ENCODE measurements around the gene MDGA2. TPM values are rescaled to one million over a fixed set of nuclear protein-coding genes. Genes with fewer than 3 reads are reported as not detected.
A peak's percentile ranks its signal among the peaks of the same experiment; 100 is the strongest.

Gene MDGA2
- total and polyA plus RNA-seq, 2 donors (not counting 1 experiment from before 2014, with no cell fraction given): not detected

DNA sequence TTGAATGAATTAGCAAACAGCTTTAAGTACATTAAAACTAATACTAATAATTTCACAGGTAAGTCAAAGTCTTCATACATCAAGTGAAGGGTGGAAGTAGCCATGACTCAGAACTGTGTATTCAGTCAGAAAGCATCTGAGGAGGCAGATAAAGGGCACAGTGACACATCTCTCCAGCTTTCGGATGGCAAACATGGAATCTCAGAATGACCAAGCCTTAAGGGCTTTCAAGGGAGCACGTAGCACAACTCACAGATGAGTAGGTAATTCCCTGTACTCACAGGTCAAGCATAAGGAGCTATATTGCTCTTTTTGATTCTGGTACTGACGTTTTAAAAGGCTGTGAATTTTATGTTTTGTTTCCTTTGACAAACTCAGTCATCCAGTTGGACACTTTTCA is 56.0 kb downstream of the MDGA2 start:
- peak in 1 of 2 donors; percentile 31 for DNase-seq (ENCODE audit: low read depth in 2 of 2)
- TF ChIP-seq, protein P1, sequence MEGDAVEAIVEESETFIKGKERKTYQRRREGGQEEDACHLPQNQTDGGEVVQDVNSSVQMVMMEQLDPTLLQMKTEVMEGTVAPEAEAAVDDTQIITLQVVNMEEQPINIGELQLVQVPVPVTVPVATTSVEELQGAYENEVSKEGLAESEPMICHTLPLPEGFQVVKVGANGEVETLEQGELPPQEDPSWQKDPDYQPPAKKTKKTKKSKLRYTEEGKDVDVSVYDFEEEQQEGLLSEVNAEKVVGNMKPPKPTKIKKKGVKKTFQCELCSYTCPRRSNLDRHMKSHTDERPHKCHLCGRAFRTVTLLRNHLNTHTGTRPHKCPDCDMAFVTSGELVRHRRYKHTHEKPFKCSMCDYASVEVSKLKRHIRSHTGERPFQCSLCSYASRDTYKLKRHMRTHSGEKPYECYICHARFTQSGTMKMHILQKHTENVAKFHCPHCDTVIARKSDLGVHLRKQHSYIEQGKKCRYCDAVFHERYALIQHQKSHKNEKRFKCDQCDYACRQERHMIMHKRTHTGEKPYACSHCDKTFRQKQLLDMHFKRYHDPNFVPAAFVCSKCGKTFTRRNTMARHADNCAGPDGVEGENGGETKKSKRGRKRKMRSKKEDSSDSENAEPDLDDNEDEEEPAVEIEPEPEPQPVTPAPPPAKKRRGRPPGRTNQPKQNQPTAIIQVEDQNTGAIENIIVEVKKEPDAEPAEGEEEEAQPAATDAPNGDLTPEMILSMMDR (conservative IDR thresholded peaks at IDR 0.05 in 1 of 2, IDR thresholded peaks at IDR 0.05 in 1 of 2; ENCODE audit: low read depth in 1 of 2, low read length in 2 of 2): no peak
- TF ChIP-seq EZH2 (IDR thresholded peaks at IDR 0.05; ENCODE audit: low read length, missing control alignments): no peak
- H4K20me1 ChIP-seq (ENCODE audit: control insufficient read depth, extremely low read depth, insufficient read depth, low read length): no peaks in the 10 kb centered on the region
- H3K9me3 ChIP-seq (ENCODE audit: control insufficient read depth, insufficient read depth, low read depth, low read length): no peaks in the 10 kb centered on the region
- no peak overlapping the region for H3K4me3 ChIP-seq (replicated peaks in 1 of 4; ENCODE audit: control extremely low read depth in 1 of 4, insufficient read depth in 1 of 4, low read depth in 3 of 4, low read length in 4 of 4)
- H2AFZ ChIP-seq (ENCODE audit: low read length): no peak overlapping the region
- H3K79me2 ChIP-seq (ENCODE audit: control insufficient read depth, insufficient read depth, low read length): no peaks in the 10 kb centered on the region
- no peak overlapping the region for H3K4me2 ChIP-seq (ENCODE audit: extremely low read depth, insufficient read depth, low read length)
- H3K4me1 ChIP-seq (ENCODE audit: control insufficient read depth, extremely low read depth, insufficient read depth, low read length): no peaks in the 10 kb centered on the region
- H3K27me3 ChIP-seq (ENCODE audit: control insufficient read depth, insufficient read depth, low read length): no peaks in the 10 kb centered on the region
- H3K27ac ChIP-seq (ENCODE audit: insufficient read depth, low read length): no peak overlapping the region
- no peaks in the 10 kb centered on the region for H3K36me3 ChIP-seq (ENCODE audit: control insufficient read depth, insufficient read depth, low read length)
- H3K9ac ChIP-seq (ENCODE audit: insufficient read depth, low read length): no peak overlapping the region

DNA sequence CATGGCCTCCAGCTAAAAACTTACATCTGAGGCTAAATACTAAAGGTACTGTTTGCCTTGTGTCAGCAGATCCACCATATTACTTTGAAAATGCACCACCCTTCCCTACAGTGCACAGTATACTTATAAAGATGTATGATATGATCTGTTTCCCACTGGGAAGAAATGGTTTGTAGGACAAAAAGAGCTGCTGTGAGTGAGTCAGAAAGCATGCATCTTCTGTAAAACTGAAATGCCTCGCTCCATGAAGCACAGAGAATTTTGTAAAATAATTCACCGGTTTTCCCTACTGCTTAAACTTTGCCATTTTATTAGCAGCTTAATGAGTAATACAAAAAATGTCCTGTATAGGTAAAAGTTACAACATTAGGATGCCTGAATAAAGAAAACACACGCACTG is 68.8 kb downstream of the MDGA2 start:
- DNase-seq (ENCODE audit: low read depth in 2 of 2): no peak
- no peaks in the 10 kb centered on the region for H3K79me2 ChIP-seq (ENCODE audit: control insufficient read depth, insufficient read depth, low read length)
- no peak overlapping the region for H3K9ac ChIP-seq (ENCODE audit: insufficient read depth, low read length)
- H3K4me3 ChIP-seq (replicated peaks in 1 of 4; ENCODE audit: control extremely low read depth in 1 of 4, insufficient read depth in 1 of 4, low read depth in 3 of 4, low read length in 4 of 4): no peak overlapping the region
- H3K9me3 ChIP-seq (ENCODE audit: control insufficient read depth, insufficient read depth, low read depth, low read length): no peaks in the 10 kb centered on the region
- H3K4me1 ChIP-seq (ENCODE audit: control insufficient read depth, extremely low read depth, insufficient read depth, low read length): no peaks in the 10 kb centered on the region
- H2AFZ ChIP-seq (ENCODE audit: low read length): no peak overlapping the region
- H3K27me3 ChIP-seq (ENCODE audit: control insufficient read depth, insufficient read depth, low read length): no peaks in the 10 kb centered on the region
- no peaks in the 10 kb centered on the region for H3K36me3 ChIP-seq (ENCODE audit: control insufficient read depth, insufficient read depth, low read length)
- H3K4me2 ChIP-seq (ENCODE audit: extremely low read depth, insufficient read depth, low read length): no peak overlapping the region
- H3K27ac ChIP-seq (ENCODE audit: insufficient read depth, low read length): no peak overlapping the region
- H4K20me1 ChIP-seq (ENCODE audit: control insufficient read depth, extremely low read depth, insufficient read depth, low read length): no peaks in the 10 kb centered on the region
- TF ChIP-seq, protein P1 (conservative IDR thresholded peaks at IDR 0.05 in 1 of 2, IDR thresholded peaks at IDR 0.05 in 1 of 2; ENCODE audit: low read depth in 1 of 2, low read length in 2 of 2): no peak
- no peak for TF ChIP-seq EZH2 (IDR thresholded peaks at IDR 0.05; ENCODE audit: low read length, missing control alignments)

DNA sequence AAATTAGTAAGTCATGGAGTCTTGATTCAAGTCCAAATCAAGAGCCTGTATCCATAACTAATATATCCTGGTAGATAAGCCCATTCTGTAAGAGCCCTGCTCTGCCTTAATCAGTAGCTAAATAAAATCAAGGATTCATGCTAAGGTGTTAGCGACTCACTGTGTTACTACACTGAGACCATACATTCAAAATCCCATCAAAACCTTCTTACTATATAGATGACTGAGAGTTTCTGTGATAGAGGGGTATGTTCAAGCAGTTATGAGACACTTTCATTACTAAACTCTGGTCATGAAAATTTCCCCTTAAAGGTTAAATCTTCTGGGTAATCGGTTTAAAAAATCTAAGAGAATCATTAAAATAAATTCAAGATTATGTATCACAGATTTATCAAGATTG is 78.5 kb downstream of the MDGA2 start:
- no peak for DNase-seq (ENCODE audit: low read depth in 2 of 2)
- Histone ChIP-seq H4K20me1 (ENCODE audit: control insufficient read depth, extremely low read depth, insufficient read depth, low read length) (no peaks in the 10 kb centered on the region), H3K9ac (ENCODE audit: insufficient read depth, low read length) (no peak overlapping the region), H3K79me2 (ENCODE audit: control insufficient read depth, insufficient read depth, low read length) (no peaks in the 10 kb centered on the region), H3K4me3 (replicated peaks in 1 of 4; ENCODE audit: control extremely low read depth in 1 of 4, insufficient read depth in 1 of 4, low read depth in 3 of 4, low read length in 4 of 4) (no peak overlapping the region), H3K27ac (ENCODE audit: insufficient read depth, low read length) (no peak overlapping the region), H3K4me1 (ENCODE audit: control insufficient read depth, extremely low read depth, insufficient read depth, low read length) (no peaks in the 10 kb centered on the region), H3K4me2 (ENCODE audit: extremely low read depth, insufficient read depth, low read length) (no peak overlapping the region), H3K36me3 (ENCODE audit: control insufficient read depth, insufficient read depth, low read length) (no peaks in the 10 kb centered on the region), H3K27me3 (ENCODE audit: control insufficient read depth, insufficient read depth, low read length) (no peaks in the 10 kb centered on the region), H3K9me3 (ENCODE audit: control insufficient read depth, insufficient read depth, low read depth, low read length) (no peaks in the 10 kb centered on the region), H2AFZ (ENCODE audit: low read length) (no peak overlapping the region)
- TF ChIP-seq EZH2 (IDR thresholded peaks at IDR 0.05; ENCODE audit: low read length, missing control alignments): no peak
- TF ChIP-seq, protein P1 (conservative IDR thresholded peaks at IDR 0.05 in 1 of 2, IDR thresholded peaks at IDR 0.05 in 1 of 2; ENCODE audit: low read depth in 1 of 2, low read length in 2 of 2): no peak
